ENCODE results near the gene LMF1.

GRCh38 chr16:923184-923583 is 47.6 kb downstream of the LMF1 start:
- no peak for TF ChIP-seq CTCF (conservative IDR thresholded peaks at IDR 0.05 in 1 of 2, IDR thresholded peaks at IDR 0.05 in 1 of 2; ENCODE audit: extremely low read depth in 1 of 2, insufficient read depth in 1 of 2, low read depth in 1 of 2, low read length in 2 of 2)
- TF ChIP-seq EZH2 (IDR thresholded peaks at IDR 0.05; ENCODE audit: borderline replicate concordance, low read length): no peak

All from mammary epithelial cell (primary cell).